Measurements from ENCODE around the gene HIC1.

DNA sequence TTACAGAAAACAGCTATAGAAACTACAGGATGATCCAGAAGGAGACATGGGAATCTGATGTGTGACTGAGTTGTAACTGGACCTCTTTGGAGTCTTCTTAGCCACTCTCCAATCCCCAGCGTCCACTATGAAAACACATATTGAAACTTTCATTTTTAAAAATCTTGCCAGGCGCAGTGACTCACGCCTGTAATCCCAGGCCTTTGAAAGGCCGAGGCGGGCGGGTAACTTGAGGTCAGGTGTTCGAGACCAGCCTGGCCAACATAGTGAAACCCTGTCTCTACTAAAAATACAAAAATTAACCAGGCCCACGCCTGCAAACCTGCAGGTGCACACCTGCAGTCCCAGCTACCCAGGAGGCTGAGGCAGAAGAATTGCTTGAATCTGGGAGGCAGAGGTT lies 53.3 kb downstream of the HIC1 start:
- TF ChIP-seq, protein P1, sequence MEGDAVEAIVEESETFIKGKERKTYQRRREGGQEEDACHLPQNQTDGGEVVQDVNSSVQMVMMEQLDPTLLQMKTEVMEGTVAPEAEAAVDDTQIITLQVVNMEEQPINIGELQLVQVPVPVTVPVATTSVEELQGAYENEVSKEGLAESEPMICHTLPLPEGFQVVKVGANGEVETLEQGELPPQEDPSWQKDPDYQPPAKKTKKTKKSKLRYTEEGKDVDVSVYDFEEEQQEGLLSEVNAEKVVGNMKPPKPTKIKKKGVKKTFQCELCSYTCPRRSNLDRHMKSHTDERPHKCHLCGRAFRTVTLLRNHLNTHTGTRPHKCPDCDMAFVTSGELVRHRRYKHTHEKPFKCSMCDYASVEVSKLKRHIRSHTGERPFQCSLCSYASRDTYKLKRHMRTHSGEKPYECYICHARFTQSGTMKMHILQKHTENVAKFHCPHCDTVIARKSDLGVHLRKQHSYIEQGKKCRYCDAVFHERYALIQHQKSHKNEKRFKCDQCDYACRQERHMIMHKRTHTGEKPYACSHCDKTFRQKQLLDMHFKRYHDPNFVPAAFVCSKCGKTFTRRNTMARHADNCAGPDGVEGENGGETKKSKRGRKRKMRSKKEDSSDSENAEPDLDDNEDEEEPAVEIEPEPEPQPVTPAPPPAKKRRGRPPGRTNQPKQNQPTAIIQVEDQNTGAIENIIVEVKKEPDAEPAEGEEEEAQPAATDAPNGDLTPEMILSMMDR (IDR thresholded peaks at IDR 0.05), result no peak
- TF ChIP-seq POLR2AphosphoS5 (IDR thresholded peaks at IDR 0.05), result no peak
